Endothelial cell of umbilical vein (primary cell): ENCODE data around the gene MAPRE2. TPM values are rescaled to one million over a fixed set of nuclear protein-coding genes. Genes with fewer than 3 reads are reported as not detected.

ENCODE experiments used
- BruUV-seq: library from RNA; stranded (reverse); fragments of 400-500 nt; replicated peaks from 2 replicates; lab custom pipeline; 2021; lab: Mats Ljungman, UMichigan
- CTCF ChIA-PET: fragments of 300-600, 350-600 bp; sonication (Branson Sonifier 250); formaldehyde crosslinking; loops from one replicate; lab custom pipeline; 2021; ENCODE audit warnings: antibody characterized with exemption, inconsistent platforms; lab: Charles Lee
- POLR2A ChIA-PET: fragments of 300-600, 350-600 bp; sonication (Branson Sonifier 250); formaldehyde crosslinking; loops from one replicate; lab custom pipeline; 2021; ENCODE audit warnings: antibody characterized with exemption, inconsistent platforms; lab: Charles Lee
- DNase-seq: peaks from one replicate; pipeline ENCODE4 v3.0.0-alpha.2; 2011; ENCODE audit warnings: low read depth, low spot score
- FAIRE-seq: peaks from 2 replicates; lab custom pipeline; 2011; peaks lifted over from hg19 to GRCh38; lab: Jason Lieb, UNC
- H2AFZ ChIP-seq: 2 replicates; pipeline ENCODE4 v1.6.0; 2012; ENCODE audit warnings: low read depth, low read length, control low read depth, inconsistent platforms
- H3K27ac ChIP-seq: 2 replicates; pipeline ENCODE4 v1.5.1; 2011; ENCODE audit warnings: low read depth, mild to moderate bottlenecking, control low read depth, low read length, moderate library complexity; ENCODE audit not compliant: insufficient read depth
- H3K27me3 ChIP-seq, 2 experiments: 2 replicates each; pipeline versions ENCODE4 v1.6.0 to v1.6.1; 2011; ENCODE audit warnings: low read length in 2 of 2, mixed read lengths in 1 of 2; ENCODE audit not compliant: control insufficient read depth in 2 of 2, insufficient read depth in 2 of 2
- H3K36me3 ChIP-seq, 2 experiments: 2 replicates in 1 of 2; 3 replicates in 1 of 2; pipeline ENCODE4 v1.5.1; 2011; ENCODE audit warnings: low read length in 2 of 2, mild to moderate bottlenecking in 1 of 2, moderate library complexity in 1 of 2; ENCODE audit not compliant: control insufficient read depth in 2 of 2, insufficient read depth in 2 of 2; ENCODE audit errors: extremely low read depth in 1 of 2
- H3K4me1 ChIP-seq: 3 replicates; pipeline ENCODE4 v1.5.1; 2011; ENCODE audit warnings: mild to moderate bottlenecking, low read length; ENCODE audit not compliant: control insufficient read depth, insufficient read depth; ENCODE audit errors: extremely low read depth
- H3K4me2 ChIP-seq: 2 replicates; pipeline ENCODE4 v1.6.1; 2011; ENCODE audit warnings: low read length, control low read depth, mixed read lengths; ENCODE audit not compliant: insufficient read depth
- H3K4me3 ChIP-seq, 3 experiments: fragments of 200-600 bp in 1 of 3; sonication (generic), shearing (Covaris generic) in 1 of 3; replicated peaks in 1 of 3; 2 replicates each; pipeline ENCODE4 v1.5.1; 2011 to 2016; ENCODE audit warnings: control low read depth in 3 of 3, low read length in 3 of 3, mild to moderate bottlenecking in 2 of 3, inconsistent platforms in 1 of 3, low read depth in 1 of 3, moderate library complexity in 1 of 3; ENCODE audit not compliant: insufficient read depth in 1 of 3
- H3K79me2 ChIP-seq: 2 replicates; pipeline ENCODE4 v1.6.0; 2012; ENCODE audit warnings: low read length, inconsistent platforms; ENCODE audit not compliant: control insufficient read depth, insufficient read depth
- H3K9ac ChIP-seq: replicated peaks from 2 replicates; pipeline ENCODE3; 2011; ENCODE audit warnings: low read length, control low read depth; ENCODE audit not compliant: insufficient read depth; ENCODE audit errors: extremely low read depth
- H3K9me1 ChIP-seq: replicated peaks from 3 replicates; pipeline ENCODE4 v1.6.0; 2011; ENCODE audit warnings: mild to moderate bottlenecking, low read length; ENCODE audit not compliant: control insufficient read depth, insufficient read depth; ENCODE audit errors: extremely low read depth
- H3K9me3 ChIP-seq: replicated peaks from 2 replicates; pipeline ENCODE4 v1.5.1; 2012; ENCODE audit warnings: low read length, inconsistent platforms; ENCODE audit not compliant: control insufficient read depth, insufficient read depth
- H4K20me1 ChIP-seq: replicated peaks from 2 replicates; pipeline ENCODE3; 2011; ENCODE audit warnings: mild to moderate bottlenecking, low read length; ENCODE audit not compliant: control insufficient read depth, insufficient read depth; ENCODE audit errors: extremely low read depth
- CTCF ChIP-seq, 2 donors: IDR thresholded peaks; 1 replicate in 1 of 2; 2 replicates in 1 of 2; pipeline ENCODE4 v1.5.1; 2011; ENCODE audit warnings: low read length in 2 of 2, mild to moderate bottlenecking in 2 of 2, moderate library complexity in 2 of 2, control low read depth in 1 of 2, inconsistent platforms in 1 of 2, low read depth in 1 of 2; ENCODE audit not compliant: insufficient read depth in 1 of 2; ENCODE audit errors: extremely low read depth in 1 of 2
- EZH2 ChIP-seq: IDR thresholded peaks from 2 replicates; pipeline ENCODE4 v1.6.1; 2012; ENCODE audit warnings: borderline replicate concordance, low read depth, mild to moderate bottlenecking, moderate library complexity, low read length, inconsistent platforms; ENCODE audit not compliant: severe bottlenecking
- FOS ChIP-seq: IDR thresholded peaks from 2 replicates; pipeline ENCODE4 v1.6.1; 2011; ENCODE audit warnings: mild to moderate bottlenecking, low read length, moderate library complexity, borderline replicate concordance; ENCODE audit not compliant: insufficient read depth
- GATA2 ChIP-seq: IDR thresholded peaks from 2 replicates; pipeline ENCODE4 v1.7.0; 2011; ENCODE audit warnings: low read depth, mild to moderate bottlenecking, moderate library complexity, mixed read lengths, low read length; ENCODE audit not compliant: insufficient read length, insufficient read depth
- JUN ChIP-seq: IDR thresholded peaks from 2 replicates; pipeline ENCODE4 v1.6.1; 2011; ENCODE audit warnings: borderline replicate concordance, low read depth; ENCODE audit not compliant: insufficient read length, insufficient read depth
- MYC ChIP-seq: IDR thresholded peaks from one replicate; pipeline ENCODE4 v1.6.1; 2011; ENCODE audit warnings: mild to moderate bottlenecking, low read depth, low read length
- POLR2A ChIP-seq: IDR thresholded peaks from 2 replicates; pipeline ENCODE4 v1.6.1; 2012; ENCODE audit warnings: low read depth, mild to moderate bottlenecking, control low read depth, low read length
- POLR2AphosphoS5 ChIP-seq: IDR thresholded peaks from 2 replicates; pipeline ENCODE4 v1.6.1; 2012; ENCODE audit warnings: low read depth, mild to moderate bottlenecking, control low read depth, low read length, moderate library complexity; ENCODE audit not compliant: insufficient read depth
- dilution Hi-C: fragments of 300-500 bp; cut with MboI; formaldehyde crosslinking; loops from one replicate; pipeline ENCODE4 v1.15.0; 2019; ENCODE audit warnings: low sequenced_read_pairs; ENCODE audit not compliant: extremely low pct_ligation_motif_present
- intact Hi-C: fragments of 100-400 bp; cut with micrococcal nuclease; formaldehyde crosslinking; loops from one replicate; pipeline ENCODE4 v1.10.0; 2022
- polyA plus RNA-seq, 4 experiments: library from polyadenylated mRNA; depleted of rRNA in 3 of 4; stranded (reverse) in 3 of 4; unstranded in 1 of 4; fragments of >200 nt; gene quantifications; 2 replicates each; pipeline versions ENCODE4 v1.2.1 to v1.2.3, GENCODE V29; 2011 to 2012; ENCODE audit warnings: missing spikeins in 1 of 4
- total RNA-seq: library from RNA; stranded (reverse); gene quantifications from 2 replicates; pipeline ENCODE4 v1.2.3, GENCODE V29; 2021
- TF ChIP-seq, protein P1 (sequence below): IDR thresholded peaks from 2 replicates; pipeline ENCODE4 v1.6.1; 2011; ENCODE audit not compliant: insufficient read depth, insufficient read length

The MAPRE2 gene
- total and polyA plus RNA-seq, 2 donors (not counting 3 experiments of a cell fraction or from before 2014, with no cell fraction given) = 117 to 148 TPM

DNA sequence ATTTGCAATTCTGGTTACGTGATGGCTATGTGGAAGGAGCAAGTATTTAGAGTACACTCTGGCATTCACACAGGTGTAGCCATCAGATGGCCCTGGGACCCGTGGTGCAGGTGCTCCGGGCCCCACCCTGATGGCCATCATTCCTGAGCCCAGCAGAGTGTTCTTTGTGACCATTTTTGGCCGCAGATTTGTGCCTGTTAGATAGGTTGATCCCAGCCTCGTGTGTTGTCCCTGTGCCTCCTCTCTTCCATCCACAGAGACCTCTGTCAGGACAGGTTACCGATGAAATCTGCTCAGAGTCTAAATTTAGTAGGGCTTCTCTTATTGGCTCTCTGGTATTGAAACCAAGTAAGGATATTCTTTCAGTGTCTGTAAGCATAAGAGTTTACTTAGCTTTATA lies 33.9 kb downstream of the MAPRE2 start:
- POLR2A ChIA-PET = no interaction called here
- FAIRE-seq = no peak
- dilution Hi-C loops = no loop called here

More for the DNA sequence above, 33.9 kb downstream of the MAPRE2 start:
- Histone ChIP-seq H3K9ac (no peak overlapping the region), H3K27ac (peak overlapping the region; percentile 18), H3K9me3 (no peaks in the 10 kb centered on the region), H3K9me1 (no peaks in the 10 kb centered on the region), H3K79me2 (peaks cover 49% of the 10 kb centered on the region), H3K27me3 (no peaks in the 10 kb centered on the region), H3K36me3 (peaks cover 7 to 12% of the 10 kb centered on the region in 2 experiments), H4K20me1 (no peaks in the 10 kb centered on the region), H2AFZ (no peak overlapping the region), H3K4me3 (no peak overlapping the region), H3K4me1 (peaks cover 85% of the 10 kb centered on the region), H3K4me2 (no peak overlapping the region)
- DNase-seq = no peak
- no TSS peak for BruUV-seq
- TF ChIP-seq EZH2 (no peak), POLR2AphosphoS5 (no peak), JUN (no peak), MYC (no peak), POLR2A (no peak), GATA2 (no peak), FOS (no peak), CTCF (IDR thresholded peaks at IDR 0.05; ENCODE audit: extremely low read depth in 1 of 2, insufficient read depth in 1 of 2, low read depth in 1 of 2, low read length in 2 of 2) (no peak)
- TF ChIP-seq, protein P1, sequence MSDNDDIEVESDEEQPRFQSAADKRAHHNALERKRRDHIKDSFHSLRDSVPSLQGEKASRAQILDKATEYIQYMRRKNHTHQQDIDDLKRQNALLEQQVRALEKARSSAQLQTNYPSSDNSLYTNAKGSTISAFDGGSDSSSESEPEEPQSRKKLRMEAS = no peak
- intact Hi-C loops = loop anchor here (5.0 to 10.0 kb wide), 3 partner anchors 67 to 540 kb away; no protein-coding TSS in a partner anchor
- CTCF ChIA-PET = interaction anchor here (0.7 to 4.2 kb wide), 4 partner anchors 20 to 68 kb away, joined by 3 to 25 read pairs (median 8); partner anchors contain the start of gene MAPRE2
